Measurements from ENCODE around the gene FTSJ3. TPM values are rescaled to one million over a fixed set of nuclear protein-coding genes. Genes with fewer than 3 reads are reported as not detected.

The FTSJ3 gene
- total and polyA plus RNA-seq, 2 of the 13 experiments (the other 11 are each of a cell fraction or from before 2014, with no cell fraction given) = 26.0 to 64.2 TPM

DNA sequence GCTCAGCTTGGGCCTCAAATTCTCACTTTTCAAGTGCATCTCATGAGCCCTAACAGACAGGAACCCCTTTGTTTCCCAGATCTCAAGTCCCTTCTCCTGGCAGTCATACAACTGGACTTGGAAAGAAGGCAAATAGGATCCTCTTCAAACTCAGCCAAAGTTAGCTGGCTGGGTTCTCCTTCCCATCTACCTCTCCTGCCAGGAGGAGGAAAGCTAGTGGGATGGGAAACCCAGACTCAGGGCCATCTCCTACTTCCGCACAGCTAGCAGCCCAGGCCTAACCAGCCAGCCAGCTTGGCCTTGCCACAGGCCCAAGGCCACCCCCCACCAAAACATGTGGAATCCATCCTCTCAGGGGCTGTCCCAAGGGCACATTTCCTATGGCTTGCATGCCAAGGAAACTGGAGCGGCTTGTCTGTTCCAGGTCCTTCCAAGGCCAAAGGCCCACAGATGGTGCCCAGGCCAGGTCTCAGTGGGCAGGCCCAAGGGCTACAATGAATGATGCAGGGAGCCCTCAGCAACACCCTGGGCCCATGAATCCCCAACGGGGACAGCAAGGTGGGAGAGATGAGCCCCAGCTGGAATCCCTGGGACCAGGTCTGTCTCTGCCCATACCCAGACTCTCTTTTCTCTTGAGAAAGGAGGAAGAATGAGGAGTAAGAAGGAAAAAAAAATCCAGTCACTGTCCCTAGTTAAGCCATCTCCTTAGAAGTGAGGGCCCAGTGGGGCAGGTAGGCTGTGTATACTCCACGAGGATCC lies 13.3 kb upstream of the FTSJ3 start (continued):
- 0 out of 2 replicates have a peak, but pooled peaks have one; percentile 10 for TF ChIP-seq ZNF580 (CRISPR knock-in tag; IDR thresholded peaks at IDR 0.05; ENCODE audit: borderline replicate concordance, low read depth)
- TF ChIP-seq, protein P1, sequence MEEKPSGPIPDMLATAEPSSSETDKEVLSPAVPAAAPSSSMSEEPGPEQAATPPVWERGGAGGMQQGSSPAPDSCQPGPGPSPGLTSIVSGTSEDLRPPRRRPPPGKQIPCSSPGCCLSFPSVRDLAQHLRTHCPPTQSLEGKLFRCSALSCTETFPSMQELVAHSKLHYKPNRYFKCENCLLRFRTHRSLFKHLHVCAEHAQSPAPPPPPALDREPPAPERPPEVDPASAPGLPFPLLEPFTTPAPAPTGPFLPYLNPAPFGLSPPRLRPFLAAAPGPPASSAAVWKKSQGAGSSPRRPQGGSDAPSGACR (CRISPR knock-in tag; IDR thresholded peaks at IDR 0.05) = 0 out of 2 replicates have a peak, but pooled peaks have one; percentile 11
- 0 out of 2 replicates have a peak, but pooled peaks have one; percentile 64 for TF ChIP-seq ZBTB38 (CRISPR knock-in tag; IDR thresholded peaks at IDR 0.05)
- no peak for TF ChIP-seq TSC22D2 (CRISPR knock-in tag; IDR thresholded peaks at IDR 0.05; ENCODE audit: borderline replicate concordance)
- peak; percentile 56; the same call in 1 of the 2 replicates for TF ChIP-seq MEF2D (CRISPR knock-in tag; IDR thresholded peaks at IDR 0.05)
- peak; percentile 70; the same call in 1 of the 2 replicates for TF ChIP-seq ZSCAN31 (CRISPR knock-in tag; IDR thresholded peaks at IDR 0.05; ENCODE audit: low read depth)
- TF ChIP-seq MXD1 (CRISPR knock-in tag; IDR thresholded peaks at IDR 0.05) = peak; percentile 26; the same call in 1 of the 2 replicates
- TF ChIP-seq ZMAT3 (CRISPR knock-in tag; conservative IDR thresholded peaks at IDR 0.05) = peak; percentile 36; the same call in 1 of the 2 replicates
- TF ChIP-seq ZNF550 (CRISPR knock-in tag; IDR thresholded peaks at IDR 0.05; ENCODE audit: borderline replicate concordance) = 0 out of 2 replicates have a peak, but pooled peaks have one; percentile 31
- TF ChIP-seq MBD4 (IDR thresholded peaks at IDR 0.05; ENCODE audit: borderline replicate concordance, low read length) = no peak
- TF ChIP-seq ZNF788 (CRISPR knock-in tag; IDR thresholded peaks at IDR 0.05; ENCODE audit: borderline replicate concordance) = peak; percentile 60; the same call in 1 of the 2 replicates
- TF ChIP-seq ZNF317 (CRISPR knock-in tag; IDR thresholded peaks at IDR 0.05) = no peak
- peak; percentile 77; the same call in 1 of the 2 replicates for TF ChIP-seq ZNF776 (CRISPR knock-in tag; IDR thresholded peaks at IDR 0.05)
- TF ChIP-seq ATF2 (CRISPR knock-in tag; IDR thresholded peaks at IDR 0.05) = no peak
- TF ChIP-seq BORCS8-MEF2B (CRISPR knock-in tag; IDR thresholded peaks at IDR 0.05) = 0 out of 2 replicates have a peak, but pooled peaks have one; percentile 5
- no peak for TF ChIP-seq TARDBP (CRISPR knock-in tag; IDR thresholded peaks at IDR 0.05)
- TF ChIP-seq ZNF563 (CRISPR knock-in tag; IDR thresholded peaks at IDR 0.05) = peak; percentile 44; the same call in 1 of the 2 replicates
- TF ChIP-seq ZNF234 (CRISPR knock-in tag; conservative IDR thresholded peaks at IDR 0.05) = no peak
- TF ChIP-seq RBM39 (IDR thresholded peaks at IDR 0.05; ENCODE audit: low read depth, low read length, poor library complexity, severe bottlenecking) = peak; percentile 1
- TF ChIP-seq ZFP82 (CRISPR knock-in tag; IDR thresholded peaks at IDR 0.05; ENCODE audit: borderline replicate concordance) = peak; percentile 12; the same call in 1 of the 2 replicates
- TF ChIP-seq ZNF138 (CRISPR knock-in tag; IDR thresholded peaks at IDR 0.05; ENCODE audit: low read depth) = peak; percentile 34; the same call in 1 of the 2 replicates
- peak; percentile 66; the same call in 1 of the 2 replicates for TF ChIP-seq CC2D1A (CRISPR knock-in tag; IDR thresholded peaks at IDR 0.05)
- peak; percentile 30; the same call in 1 of the 2 replicates for TF ChIP-seq POGZ (CRISPR knock-in tag; IDR thresholded peaks at IDR 0.05)
- no peak for TF ChIP-seq DR1 (CRISPR knock-in tag; IDR thresholded peaks at IDR 0.05)
- TF ChIP-seq PHF8 (CRISPR knock-in tag; IDR thresholded peaks at IDR 0.05) = 0 out of 2 replicates have a peak, but pooled peaks have one; percentile 14
- TF ChIP-seq ZNF333 (CRISPR knock-in tag; IDR thresholded peaks at IDR 0.05; ENCODE audit: borderline replicate concordance) = 0 out of 2 replicates have a peak, but pooled peaks have one; percentile 48
- no peak for TF ChIP-seq ZNF180 (CRISPR knock-in tag; IDR thresholded peaks at IDR 0.05; ENCODE audit: borderline replicate concordance, low read depth)
- no peak; the same call in 1 of the 2 replicates for TF ChIP-seq ZNF772 (CRISPR knock-in tag; IDR thresholded peaks at IDR 0.05)

All from HepG2 (cell line).